Right renal cortex interstitium (tissue), 3 donors: ENCODE data around the gene ATP2C2. TPM values are rescaled to one million over a fixed set of nuclear protein-coding genes. Genes with fewer than 3 reads are reported as not detected.

ENCODE experiments used
- DNase-seq, 3 donors: peaks; one replicate each; pipeline ENCODE4 v3.0.0-alpha.2; 2013; ENCODE audit warnings: low read depth in 3 of 3, low spot score in 2 of 3
- polyA plus RNA-seq, 3 donors: library from polyadenylated mRNA; unstranded; fragments of 120-200 nt; gene quantifications; one replicate each; pipeline ENCODE4 v1.2.1, GENCODE V29; 2013; ENCODE audit not compliant: insufficient read length in 3 of 3

ATP2C2 gene
- polyA plus RNA-seq, 3 donors = 0.32 to 0.96 (median 0.75) TPM

DNA sequence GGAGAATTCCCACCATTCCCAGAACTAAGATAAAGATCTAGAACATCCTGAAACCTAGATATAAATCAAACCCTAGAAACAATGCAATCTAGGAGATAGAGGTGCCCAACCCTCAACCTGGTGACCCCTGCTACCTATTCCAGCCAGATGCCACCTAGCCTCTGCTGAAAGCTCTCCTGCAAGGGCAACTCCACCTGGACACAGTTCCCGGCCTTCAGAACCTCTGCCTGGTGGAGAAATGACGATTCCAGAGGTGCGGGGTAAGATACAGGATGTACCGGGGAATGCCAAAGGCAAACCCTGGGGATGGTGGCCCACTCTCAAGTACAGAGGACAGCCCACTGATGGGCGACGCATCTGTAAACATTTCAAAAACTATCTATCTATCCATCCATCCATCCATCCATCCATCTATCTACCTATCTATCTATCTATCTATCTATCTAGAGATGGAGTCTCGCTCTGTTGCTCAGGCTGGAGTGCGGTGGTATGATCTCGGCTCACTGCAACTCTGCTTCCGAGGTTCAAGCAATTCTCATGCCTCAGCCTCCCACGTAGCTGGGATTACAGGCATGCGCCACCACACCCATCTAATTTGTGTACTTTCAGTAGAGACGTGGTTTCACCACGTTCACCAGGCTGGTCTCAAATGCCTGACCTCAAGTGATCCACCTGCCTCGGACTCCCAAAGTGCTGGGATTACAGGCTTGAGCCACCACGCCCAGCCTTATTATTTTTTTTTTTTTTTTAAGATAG lies 117.1 kb downstream of the ATP2C2 start:
- no peak for DNase-seq

DNA sequence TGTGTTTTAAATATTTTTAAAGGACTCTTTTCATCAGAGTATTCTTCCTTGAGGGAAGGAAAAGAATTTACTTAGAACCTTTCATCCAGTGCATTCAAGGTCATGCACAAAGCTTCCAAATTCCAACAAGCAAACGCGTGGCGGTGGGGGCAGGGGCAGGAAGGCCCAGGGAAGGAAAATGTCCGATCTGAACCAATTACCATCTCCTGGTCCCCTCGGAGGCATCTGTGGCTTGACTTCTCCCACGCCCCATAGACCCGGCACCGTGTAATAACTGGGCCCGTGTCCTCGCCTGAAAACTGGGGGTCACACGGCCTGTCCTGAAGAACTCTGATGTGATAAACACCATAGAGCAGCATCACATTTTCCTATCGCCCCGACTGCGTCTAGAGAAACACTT lies 117.8 kb downstream of the ATP2C2 start:
- no peak for DNase-seq

DNA sequence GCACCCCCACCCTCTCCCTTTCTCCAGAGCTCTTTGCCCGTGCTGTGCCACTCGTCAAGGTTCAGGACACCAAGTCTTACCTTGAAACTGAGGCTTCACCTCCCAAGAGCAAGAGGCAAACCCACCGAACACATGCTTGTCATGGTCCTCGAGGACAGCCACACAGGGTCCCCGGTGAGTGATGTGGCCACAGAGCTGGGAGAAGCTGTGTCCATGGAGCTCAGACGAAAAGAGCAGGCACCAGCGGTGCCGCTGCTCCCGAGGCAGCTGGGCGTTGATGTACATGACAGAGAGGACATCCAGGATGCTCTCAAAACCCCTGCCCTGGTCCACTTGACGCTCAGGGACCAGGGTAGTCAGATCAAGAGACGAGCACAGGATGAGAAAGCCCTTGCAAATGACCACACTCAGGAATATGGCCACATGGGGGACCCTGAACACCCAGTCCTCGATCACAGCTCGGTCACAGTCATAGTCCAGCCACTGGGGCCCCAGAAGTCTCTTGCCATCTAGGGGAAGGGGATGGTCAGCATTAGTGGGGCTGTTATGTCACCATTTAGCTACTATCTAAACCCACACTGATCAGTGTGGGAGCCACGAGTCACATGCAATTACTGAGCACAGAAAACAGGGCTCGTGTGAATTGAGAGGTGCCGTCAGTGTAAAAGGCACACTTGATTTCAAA lies 118.4 kb downstream of the ATP2C2 start:
- DNase-seq = no peak

DNA sequence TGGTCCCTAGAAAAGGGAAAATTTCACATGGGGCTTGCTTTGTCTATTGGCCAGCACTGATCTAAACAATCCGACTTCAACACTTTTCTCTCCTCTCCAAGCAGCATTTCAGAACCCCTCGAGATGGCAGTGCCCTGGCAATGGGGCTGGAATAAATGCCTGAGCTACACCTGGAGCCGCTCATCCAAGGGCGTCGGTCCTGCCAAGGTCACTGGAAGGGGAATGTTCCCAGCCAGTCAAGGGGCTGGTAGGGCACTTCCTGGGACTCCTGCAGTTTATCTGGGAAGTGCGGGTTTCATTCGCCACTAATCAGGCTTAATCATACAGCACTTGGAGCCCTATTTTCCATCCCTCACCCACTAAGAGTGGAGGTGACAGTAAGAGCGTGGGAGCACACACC lies 119.0 kb downstream of the ATP2C2 start:
- DNase-seq = no peak

DNA sequence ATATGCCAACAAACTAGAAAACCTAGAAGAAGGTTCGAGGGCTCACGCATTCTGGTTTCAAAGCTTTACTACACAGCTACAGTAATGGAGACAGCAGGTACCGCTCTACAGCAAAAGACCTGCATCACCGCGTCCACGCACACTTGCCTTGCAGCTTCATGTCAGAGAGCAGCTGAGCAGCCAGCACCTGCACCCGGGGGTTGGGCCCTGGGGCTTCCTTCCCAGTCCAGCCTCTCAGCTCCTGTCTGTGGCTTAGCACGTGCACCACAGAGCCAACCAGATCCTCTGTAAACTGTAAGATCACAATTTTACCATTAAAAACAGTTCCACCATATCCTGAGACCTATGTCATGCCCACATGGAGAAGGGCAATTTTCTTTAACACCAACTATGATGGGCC lies 120.8 kb downstream of the ATP2C2 start:
- no peak for DNase-seq

DNA sequence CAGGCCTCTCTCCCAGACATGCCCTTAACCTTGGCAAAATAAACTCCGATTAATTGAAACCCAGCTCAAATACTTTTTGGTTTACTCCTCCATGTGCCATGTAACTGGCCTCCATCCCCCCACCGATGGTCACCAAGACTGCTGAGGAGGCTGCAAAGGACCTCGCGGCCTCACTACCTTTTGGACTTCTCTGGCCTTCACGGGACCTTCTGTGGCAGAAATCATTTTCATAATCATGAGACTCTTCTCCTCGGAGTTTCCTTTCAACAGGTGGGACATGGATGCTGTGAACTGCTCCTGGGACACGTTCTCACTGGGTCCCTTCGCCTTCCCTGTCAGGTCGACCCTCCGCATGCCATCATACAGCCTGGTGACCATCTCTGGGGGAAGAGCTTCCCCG lies 127.2 kb downstream of the ATP2C2 start:
- no peak for DNase-seq

DNA sequence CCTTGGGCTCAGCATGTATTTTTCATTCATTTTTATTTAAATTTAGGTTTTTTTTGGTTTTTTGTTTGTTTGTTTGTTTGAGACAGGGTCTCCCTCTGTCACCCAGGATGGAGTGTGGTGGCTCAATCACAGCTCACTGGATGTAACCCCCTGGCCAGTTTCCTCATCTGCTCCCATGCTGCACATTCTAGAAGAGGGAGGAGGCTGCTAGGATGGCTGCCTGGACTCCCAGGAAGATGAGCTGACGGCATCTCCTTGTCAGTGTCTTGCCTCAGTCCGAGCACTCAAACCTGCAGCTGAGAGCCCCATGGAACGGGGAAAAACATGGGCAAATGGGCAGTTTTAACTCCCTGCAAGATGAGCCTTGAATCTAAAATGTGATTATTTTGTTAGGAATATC lies 128.7 kb downstream of the ATP2C2 start:
- DNase-seq = no peak

DNA sequence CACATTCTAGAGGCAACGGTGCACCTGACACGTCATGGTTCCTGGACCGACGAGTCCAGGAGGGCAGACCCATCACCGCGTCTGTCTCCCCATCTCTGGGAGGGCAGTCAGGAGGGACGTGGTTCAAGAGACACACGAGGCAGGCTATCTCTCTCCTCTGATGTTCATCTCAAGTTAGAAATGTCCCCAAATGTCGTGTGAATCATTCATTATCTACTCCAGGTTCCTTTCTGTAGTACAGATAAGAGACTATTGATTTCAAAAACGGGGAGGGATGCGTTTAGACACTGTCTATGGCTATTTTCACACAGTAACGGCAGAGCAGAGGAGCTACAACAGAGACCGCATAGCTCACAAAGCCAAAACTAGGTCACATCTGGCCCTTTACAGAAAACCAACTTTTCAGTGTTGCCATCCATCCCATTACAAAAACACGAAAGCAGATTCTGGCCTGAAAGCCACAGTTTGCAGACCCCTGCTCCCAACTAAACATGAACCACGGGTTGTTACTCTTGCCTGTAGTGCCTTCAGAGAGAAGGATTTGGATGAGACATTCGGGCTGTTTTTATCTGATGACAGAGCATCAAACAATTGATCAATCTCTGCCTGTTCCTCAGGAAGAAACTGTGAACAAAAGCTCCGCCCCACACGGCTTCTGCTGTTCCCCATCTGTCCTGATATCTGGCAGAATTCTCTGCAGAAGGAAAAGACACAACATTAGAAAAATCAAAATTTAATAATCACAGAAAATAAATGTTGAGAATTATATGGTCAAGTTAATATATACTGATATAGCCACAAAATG lies 129.3 kb downstream of the ATP2C2 start:
- DNase-seq = no peak

DNA sequence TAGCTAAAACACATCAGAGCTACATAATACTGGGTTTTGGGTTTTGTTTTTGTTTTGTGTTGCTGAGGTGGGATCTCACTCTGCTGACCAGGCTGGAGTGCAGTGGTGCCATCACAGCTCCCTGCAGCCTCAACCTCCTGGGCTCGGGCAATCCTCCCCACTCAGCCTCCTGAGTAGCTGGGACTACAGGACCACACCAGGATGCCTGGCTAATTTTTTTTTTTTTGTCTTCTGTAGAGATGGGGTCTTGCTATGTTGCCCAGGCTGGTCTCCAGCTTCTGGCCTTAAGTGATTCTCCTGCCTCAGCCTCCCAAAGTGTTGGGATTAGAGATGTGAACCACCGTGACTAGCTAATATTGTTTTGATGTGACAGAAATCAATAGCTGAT lies 129.9 kb downstream of the ATP2C2 start:
- DNase-seq = no peak

DNA sequence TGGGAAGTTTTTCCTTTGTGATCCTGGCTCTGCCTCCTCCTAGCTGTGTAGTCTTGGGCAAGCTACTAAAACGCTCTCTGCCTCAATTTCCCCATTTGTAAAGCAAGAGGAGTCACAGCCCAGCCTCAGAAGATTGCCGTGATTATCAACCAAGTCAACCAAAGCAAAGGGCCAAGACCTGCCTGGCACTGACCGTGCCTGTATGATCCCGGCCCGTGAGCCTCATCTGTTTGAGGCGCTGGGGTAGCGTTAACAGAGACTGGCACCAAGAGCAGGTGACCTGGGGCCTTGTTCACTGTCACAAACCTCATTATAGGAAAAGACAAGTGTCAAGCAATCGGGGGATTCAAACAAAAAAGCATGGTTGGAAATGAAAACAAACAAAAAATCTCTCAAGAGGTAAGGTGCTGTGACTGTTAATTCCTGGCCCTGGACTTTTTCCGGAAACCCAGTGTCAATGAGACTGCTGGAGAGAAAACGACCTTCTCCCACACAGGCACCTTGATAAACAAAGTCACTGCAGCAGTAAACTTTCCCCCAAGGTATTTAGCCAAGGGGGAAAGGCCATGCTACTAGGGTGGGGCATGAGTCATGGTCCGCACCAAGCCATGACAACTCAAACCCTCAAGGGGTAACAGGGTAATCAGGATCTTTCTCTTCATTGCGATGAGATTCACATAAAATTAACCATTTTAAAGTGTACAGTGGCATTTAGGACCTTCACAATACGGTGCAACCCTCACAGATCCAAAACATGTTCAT lies 130.7 kb downstream of the ATP2C2 start:
- DNase-seq = no peak

DNA sequence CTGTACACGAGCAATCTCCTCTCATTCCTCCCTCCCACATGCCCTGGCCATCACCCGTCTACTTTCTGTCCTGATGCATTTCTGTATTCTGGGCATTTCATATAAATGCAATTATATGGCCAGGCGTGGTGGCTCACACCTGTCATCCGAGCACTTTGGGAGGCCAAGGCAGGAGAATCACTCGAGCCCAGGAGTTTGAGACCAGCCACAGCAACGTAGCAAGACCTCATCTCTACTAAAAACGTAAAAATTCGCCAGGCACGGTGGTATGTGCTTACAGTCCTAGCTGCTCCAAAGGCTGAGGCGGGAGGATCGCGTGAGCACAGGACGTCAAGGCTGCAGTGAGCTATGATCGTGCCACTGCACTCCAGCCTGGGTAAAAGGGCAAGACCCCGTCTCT lies 131.3 kb downstream of the ATP2C2 start:
- DNase-seq = no peak

DNA sequence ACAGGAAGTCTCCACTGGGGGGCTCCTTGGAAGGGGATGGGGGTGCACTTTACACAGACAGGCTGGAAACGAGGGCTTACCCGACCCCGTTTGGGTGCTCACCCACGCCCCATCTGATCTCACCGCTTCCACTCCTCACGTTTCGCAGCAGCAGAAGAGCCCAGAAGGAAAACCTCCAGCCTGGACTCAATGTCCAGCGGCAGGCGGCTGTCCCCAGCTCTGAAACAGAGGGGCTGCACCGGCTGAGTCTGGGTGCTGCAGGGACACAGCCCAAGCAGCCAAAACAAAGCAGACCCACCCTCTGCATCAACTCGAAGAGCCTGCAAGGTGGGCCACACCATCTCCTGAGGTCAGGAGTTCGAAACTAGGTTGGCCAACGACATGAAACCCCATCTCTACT lies 132.2 kb downstream of the ATP2C2 start:
- DNase-seq = no peak

DNA sequence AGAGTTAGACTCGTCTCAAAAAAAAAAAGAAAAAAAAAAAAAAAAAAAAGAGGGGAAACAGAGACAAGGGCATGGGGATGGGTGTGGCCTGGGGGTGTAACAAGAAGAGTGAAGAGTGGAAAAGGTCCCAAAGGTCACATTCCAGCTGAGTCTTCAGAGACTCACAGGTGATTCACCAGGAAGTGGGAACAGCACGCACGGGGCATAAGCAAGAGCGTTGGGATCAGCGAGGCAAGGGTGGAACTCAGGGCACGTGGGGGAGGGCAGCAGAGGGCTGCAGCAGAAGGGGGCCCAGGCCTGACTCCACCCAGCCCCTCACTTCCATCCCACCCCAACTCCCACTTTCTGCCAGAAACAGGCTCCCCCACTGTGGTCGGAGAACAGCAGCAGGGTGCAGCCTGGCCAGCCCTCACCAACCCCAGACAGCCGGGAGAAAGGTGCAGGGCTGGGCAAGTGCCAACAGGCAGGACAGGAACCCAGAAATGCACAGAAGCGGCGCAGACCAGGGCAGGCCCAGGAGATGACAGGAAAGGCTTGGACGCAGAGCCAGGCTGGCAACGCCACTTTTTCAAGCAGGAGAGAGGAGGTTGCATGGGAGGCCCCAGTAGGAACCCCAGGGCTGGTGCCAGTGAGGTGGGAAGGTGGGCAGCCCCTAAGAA lies 132.9 kb downstream of the ATP2C2 start:
- DNase-seq = no peak

DNA sequence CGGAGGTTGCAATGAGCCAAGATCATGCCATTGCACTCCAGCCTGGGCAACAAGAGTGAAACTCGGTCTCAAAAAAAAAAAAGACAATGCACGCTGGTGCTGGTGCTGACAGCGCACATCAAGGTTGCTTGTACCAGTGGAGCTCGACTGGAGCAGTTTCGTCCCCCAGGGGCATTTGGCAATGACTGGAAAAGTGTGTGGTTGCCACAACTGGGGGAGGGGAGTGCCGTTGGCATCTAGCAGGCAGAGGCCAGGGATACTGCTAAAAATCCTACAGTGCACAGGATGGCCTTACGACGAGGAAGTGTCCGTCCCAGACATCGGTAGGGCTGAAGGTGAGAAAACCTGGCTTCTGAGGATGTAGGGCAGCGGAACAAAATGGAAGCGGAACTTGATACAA lies 133.7 kb downstream of the ATP2C2 start:
- no peak for DNase-seq

DNA sequence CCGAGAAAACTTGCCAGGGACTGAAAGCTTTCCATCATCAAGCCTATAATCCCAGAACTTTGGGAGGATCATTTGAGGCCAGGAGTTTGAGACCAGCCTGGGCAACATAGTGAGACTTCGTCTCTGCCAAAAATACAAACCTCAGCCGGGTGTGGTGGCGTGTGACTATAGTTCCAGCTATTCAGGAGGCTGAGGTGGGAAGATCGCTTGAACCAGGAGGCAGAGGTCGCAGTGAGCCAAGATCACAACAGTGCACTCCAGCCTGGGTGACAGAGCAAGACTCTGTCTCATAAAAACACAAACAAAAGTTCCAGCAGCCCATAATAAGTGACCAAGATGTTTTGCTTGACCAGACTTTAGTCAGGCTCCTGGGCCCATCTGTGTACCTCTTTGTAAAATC lies 134.2 kb downstream of the ATP2C2 start:
- no peak for DNase-seq

DNA sequence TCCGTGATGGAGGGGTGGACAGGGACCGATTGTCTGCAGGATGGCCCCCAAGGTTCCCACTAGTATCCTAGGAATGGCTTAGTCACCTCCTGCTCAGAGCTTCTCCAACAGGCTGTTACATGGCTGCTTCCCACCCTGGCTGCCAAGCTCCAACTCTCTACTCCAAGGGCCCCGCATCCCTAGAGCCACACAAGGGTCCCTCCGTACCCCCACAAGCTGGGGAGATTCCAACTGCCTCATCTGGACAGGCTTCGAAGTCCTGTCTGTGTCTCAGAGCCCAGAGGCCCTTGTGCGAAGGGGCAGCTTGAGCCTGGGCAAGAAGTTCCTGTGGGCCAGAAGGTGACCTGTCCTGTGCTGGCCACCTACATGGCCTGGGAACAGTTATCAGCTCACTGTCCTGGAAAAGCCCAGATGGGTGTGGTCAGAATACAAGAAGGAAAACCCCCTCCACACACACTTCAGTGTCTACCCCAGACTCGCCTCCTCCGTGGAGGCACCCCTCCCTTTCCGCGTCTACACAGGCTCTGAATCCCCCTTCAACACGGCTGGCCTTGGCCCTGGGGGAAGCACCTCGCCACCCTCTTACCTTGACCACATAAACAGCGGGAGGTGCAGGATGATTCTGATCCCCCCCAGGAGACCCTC lies 135.5 kb downstream of the ATP2C2 start:
- DNase-seq = no peak

DNA sequence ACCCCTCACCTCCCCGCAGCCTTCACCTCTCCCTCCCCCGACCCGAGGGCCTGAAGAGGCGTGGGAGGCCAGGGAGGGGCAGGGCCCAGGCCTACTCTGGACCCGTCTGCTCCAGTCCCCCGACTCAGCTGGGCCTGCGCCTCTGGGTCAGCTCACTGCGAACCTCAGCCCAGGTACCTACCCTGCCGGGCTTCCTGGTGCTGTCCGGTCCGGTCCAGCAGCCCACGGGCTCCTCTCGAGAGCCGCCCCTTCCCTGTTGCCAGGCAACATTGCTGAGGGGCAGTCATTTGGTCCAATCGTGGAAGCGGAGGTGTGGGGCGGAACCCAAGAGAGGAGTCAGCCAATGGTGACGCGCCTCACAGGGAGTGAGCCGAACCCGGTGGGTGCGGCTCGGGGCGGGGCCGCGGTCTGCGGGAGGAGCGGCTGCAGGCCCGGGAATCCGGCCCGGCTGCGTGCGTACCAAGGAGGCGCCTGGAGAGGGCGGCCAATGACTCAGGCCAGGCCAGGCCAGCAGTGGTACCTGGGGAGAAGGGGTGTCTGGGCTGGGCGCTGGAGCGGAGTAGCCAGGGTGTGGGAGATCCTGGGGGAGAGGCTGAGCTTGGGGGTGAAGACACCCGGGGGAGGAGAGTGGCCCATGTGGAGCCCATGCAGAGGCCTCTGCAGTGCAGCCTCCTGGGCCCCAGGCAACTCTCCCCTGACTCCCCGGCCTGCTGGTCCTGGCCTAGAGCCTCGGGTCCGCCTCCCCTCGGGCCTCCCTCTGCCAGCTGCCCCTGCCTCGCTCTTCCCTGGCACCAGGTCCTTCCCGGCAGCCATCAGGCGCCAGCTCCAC lies 136.3 kb downstream of the ATP2C2 start, which contains the start of gene MEAK7:
TSS of gene MEAK7 (minus strand) at position 240 of the 829 bp plus-strand sequence. CDS start 6,573 bp downstream, outside the sequence.
- peak; percentile 89 to 98 (median 96) for DNase-seq

DNA sequence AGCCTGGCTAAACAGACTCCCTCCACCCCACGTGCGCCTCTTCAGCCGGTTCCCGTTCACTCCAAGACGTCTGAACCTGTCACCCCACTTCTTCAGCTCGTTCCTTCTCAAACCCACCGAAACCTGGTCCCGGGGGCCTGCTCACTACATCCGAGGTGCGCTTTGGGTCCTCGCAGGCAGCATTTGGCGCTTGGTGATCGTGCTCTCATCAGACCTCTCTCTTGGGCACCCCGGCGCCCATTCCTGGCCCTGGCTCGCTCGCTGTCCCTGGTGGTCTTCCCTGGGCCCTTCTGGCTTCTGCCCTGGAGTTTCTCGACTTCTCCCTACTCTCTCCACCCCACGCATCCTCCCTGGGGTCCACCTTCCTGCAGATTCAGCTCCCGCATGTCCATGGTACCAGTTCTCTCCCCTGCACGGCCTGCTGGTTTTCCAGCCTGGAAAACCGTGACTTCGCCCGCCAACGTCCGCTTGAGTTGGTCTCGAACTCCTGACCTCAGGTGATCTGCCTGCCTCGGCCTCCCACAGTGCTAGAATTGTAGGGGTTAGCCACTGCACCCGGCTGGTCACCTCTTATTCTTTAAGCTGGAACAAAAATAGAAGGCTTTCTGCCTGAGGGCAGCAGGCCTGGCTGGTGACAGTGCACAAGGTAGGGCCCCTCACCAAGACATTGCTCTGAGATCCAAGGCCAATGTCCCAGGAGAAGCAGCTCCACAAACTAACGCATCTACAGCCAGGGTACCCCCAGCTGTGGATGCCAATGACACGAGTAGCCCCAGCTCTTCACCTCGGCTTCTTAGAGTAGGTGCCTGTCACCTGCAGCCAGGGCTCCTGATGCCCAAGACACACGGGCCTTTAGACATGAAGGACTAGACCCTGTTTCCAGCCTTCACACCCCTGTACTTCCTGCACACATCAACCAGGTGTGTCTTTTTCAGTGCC lies 137.2 kb downstream of the ATP2C2 start:
- DNase-seq = no peak
